ENCODE data around the gene URB1.

- TF ChIP-seq, protein P1, sequence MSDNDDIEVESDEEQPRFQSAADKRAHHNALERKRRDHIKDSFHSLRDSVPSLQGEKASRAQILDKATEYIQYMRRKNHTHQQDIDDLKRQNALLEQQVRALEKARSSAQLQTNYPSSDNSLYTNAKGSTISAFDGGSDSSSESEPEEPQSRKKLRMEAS (IDR thresholded peaks at IDR 0.05): no peak
- TF ChIP-seq YY1 (IDR thresholded peaks at IDR 0.05; ENCODE audit: low read depth, low read length) (no peak), SP2 (IDR thresholded peaks at IDR 0.05; ENCODE audit: low read length) (no peak), EP300 (IDR thresholded peaks at IDR 0.05; ENCODE audit: borderline replicate concordance in 1 of 2, low read depth in 2 of 2, low read length in 2 of 2) (no peak), HDAC2 (IDR thresholded peaks at IDR 0.05; ENCODE audit: borderline replicate concordance in 1 of 2, low read depth in 2 of 2, low read length in 2 of 2) (no peak), POLR2A (IDR thresholded peaks at IDR 0.05; ENCODE audit: control extremely low read depth in 1 of 2, low read depth in 2 of 2, low read length in 2 of 2) (no peak), E2F6 (IDR thresholded peaks at IDR 0.05) (no peak), TAF1 (IDR thresholded peaks at IDR 0.05; ENCODE audit: low read depth, low read length) (no peak)
- TF ChIP-seq, protein P2, sequence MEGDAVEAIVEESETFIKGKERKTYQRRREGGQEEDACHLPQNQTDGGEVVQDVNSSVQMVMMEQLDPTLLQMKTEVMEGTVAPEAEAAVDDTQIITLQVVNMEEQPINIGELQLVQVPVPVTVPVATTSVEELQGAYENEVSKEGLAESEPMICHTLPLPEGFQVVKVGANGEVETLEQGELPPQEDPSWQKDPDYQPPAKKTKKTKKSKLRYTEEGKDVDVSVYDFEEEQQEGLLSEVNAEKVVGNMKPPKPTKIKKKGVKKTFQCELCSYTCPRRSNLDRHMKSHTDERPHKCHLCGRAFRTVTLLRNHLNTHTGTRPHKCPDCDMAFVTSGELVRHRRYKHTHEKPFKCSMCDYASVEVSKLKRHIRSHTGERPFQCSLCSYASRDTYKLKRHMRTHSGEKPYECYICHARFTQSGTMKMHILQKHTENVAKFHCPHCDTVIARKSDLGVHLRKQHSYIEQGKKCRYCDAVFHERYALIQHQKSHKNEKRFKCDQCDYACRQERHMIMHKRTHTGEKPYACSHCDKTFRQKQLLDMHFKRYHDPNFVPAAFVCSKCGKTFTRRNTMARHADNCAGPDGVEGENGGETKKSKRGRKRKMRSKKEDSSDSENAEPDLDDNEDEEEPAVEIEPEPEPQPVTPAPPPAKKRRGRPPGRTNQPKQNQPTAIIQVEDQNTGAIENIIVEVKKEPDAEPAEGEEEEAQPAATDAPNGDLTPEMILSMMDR (IDR thresholded peaks at IDR 0.05; ENCODE audit: control extremely low read depth in 1 of 3, insufficient read depth in 1 of 3, low read depth in 1 of 3, low read length in 3 of 3): no peak
Observed at GRCh38 chr21:32338209-32338921, 54.4 kb downstream of the URB1 start.
